HCT116 (cell line): ENCODE data around the gene TEN1.

ENCODE experiments used
- CBX3 ChIP-seq: IDR thresholded peaks from 2 replicates; pipeline ENCODE4 v1.6.1; 2012; ENCODE audit warnings: low read depth
- CEBPB ChIP-seq: IDR thresholded peaks from 2 replicates; pipeline ENCODE4 v1.6.1; 2012; ENCODE audit warnings: low read depth
- EZH2 ChIP-seq: fragments of 200-600 bp; sonication (generic); IDR thresholded peaks from 2 replicates; pipeline ENCODE4 v1.6.1; 2017; ENCODE audit warnings: antibody characterized with exemption, mixed run types
- EZH2phosphoT487 ChIP-seq: fragments of 200-600 bp; IDR thresholded peaks from 2 replicates; pipeline ENCODE4 v1.6.1; 2018; ENCODE audit warnings: antibody characterized with exemption, borderline replicate concordance
- FOSL1 ChIP-seq: IDR thresholded peaks from 2 replicates; pipeline ENCODE4 v1.6.1; 2012; ENCODE audit warnings: low read depth
- JUND ChIP-seq: IDR thresholded peaks from 2 replicates; pipeline ENCODE4 v1.6.1; 2012
- POLR2A ChIP-seq: IDR thresholded peaks from 2 replicates; pipeline ENCODE4 v1.7.0; 2011; ENCODE audit warnings: borderline replicate concordance; ENCODE audit not compliant: insufficient read depth, insufficient read length; ENCODE audit errors: extremely low read depth
- POLR2AphosphoS5 ChIP-seq: IDR thresholded peaks from 2 replicates; pipeline ENCODE4 v1.6.1; 2011; ENCODE audit warnings: mild to moderate bottlenecking, low read depth, low read length, moderate library complexity
- RAD21 ChIP-seq: IDR thresholded peaks from 2 replicates; pipeline ENCODE4 v1.6.1; 2012; ENCODE audit warnings: low read depth, mild to moderate bottlenecking
- ZFX ChIP-seq: fragments of 450-650 bp; IDR thresholded peaks from 2 replicates; pipeline ENCODE4 v1.6.1; 2017
- ZNF274 ChIP-seq: fragments of 200-500 bp; sonication (Bioruptor generic); IDR thresholded peaks from 2 replicates; pipeline ENCODE4 v1.6.1; 2014; ENCODE audit warnings: mild to moderate bottlenecking, low read depth, low read length, inconsistent platforms
- TF ChIP-seq, protein P1 (sequence below), 3 experiments: fragments of 200-600 bp in 1 of 3; sonication (generic) in 1 of 3; IDR thresholded peaks in 2 of 3; conservative IDR thresholded peaks in 1 of 3; 2 replicates each; pipeline ENCODE4 v1.5.1; 2012 to 2017; ENCODE audit warnings: low read depth in 2 of 3, low read length in 2 of 3, antibody characterized with exemption in 1 of 3, borderline replicate concordance in 1 of 3, control low read depth in 1 of 3, mild to moderate bottlenecking in 1 of 3, mixed read lengths in 1 of 3, mixed run types in 1 of 3, moderate library complexity in 1 of 3; ENCODE audit not compliant: insufficient read depth in 1 of 3
- TF ChIP-seq, protein P2 (sequence below): IDR thresholded peaks from 2 replicates; pipeline ENCODE4 v1.6.1; 2012; ENCODE audit warnings: low read depth
- TF ChIP-seq, protein P3 (sequence below): IDR thresholded peaks from 2 replicates; pipeline ENCODE4 v1.6.1; 2012

DNA sequence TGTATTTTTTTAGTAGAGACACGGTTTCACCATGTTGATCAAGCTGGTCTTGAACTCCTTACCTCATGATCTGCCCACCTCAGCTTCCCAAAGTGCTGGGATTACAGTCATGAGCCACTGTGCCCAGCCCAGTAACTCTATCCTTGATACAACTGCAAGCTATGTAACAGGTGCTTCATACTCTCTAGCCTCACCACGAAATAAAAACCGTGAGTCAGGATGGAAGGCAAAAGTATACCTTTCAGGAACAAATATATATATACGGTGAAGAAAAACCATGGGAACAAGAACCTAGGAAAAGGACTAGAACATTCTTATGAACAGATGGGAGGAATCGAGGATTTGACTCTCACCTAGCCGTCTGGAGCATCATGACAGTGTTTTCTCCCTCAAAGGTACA is 28.6 kb upstream of the TEN1 start:
- TF ChIP-seq POLR2A (no peak), RAD21 (no peak), POLR2AphosphoS5 (no peak), JUND (no peak), EZH2 (no peak), FOSL1 (no peak), ZFX (no peak), CBX3 (no peak), CEBPB (no peak), ZNF274 (no peak), EZH2phosphoT487 (no peak)
- TF ChIP-seq, protein P1, sequence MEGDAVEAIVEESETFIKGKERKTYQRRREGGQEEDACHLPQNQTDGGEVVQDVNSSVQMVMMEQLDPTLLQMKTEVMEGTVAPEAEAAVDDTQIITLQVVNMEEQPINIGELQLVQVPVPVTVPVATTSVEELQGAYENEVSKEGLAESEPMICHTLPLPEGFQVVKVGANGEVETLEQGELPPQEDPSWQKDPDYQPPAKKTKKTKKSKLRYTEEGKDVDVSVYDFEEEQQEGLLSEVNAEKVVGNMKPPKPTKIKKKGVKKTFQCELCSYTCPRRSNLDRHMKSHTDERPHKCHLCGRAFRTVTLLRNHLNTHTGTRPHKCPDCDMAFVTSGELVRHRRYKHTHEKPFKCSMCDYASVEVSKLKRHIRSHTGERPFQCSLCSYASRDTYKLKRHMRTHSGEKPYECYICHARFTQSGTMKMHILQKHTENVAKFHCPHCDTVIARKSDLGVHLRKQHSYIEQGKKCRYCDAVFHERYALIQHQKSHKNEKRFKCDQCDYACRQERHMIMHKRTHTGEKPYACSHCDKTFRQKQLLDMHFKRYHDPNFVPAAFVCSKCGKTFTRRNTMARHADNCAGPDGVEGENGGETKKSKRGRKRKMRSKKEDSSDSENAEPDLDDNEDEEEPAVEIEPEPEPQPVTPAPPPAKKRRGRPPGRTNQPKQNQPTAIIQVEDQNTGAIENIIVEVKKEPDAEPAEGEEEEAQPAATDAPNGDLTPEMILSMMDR (IDR thresholded peaks at IDR 0.05 in 2 of 3, conservative IDR thresholded peaks at IDR 0.05 in 1 of 3; ENCODE audit: borderline replicate concordance in 1 of 3, insufficient read depth in 1 of 3, low read depth in 2 of 3, low read length in 2 of 3) = no peak
- TF ChIP-seq, protein P2, sequence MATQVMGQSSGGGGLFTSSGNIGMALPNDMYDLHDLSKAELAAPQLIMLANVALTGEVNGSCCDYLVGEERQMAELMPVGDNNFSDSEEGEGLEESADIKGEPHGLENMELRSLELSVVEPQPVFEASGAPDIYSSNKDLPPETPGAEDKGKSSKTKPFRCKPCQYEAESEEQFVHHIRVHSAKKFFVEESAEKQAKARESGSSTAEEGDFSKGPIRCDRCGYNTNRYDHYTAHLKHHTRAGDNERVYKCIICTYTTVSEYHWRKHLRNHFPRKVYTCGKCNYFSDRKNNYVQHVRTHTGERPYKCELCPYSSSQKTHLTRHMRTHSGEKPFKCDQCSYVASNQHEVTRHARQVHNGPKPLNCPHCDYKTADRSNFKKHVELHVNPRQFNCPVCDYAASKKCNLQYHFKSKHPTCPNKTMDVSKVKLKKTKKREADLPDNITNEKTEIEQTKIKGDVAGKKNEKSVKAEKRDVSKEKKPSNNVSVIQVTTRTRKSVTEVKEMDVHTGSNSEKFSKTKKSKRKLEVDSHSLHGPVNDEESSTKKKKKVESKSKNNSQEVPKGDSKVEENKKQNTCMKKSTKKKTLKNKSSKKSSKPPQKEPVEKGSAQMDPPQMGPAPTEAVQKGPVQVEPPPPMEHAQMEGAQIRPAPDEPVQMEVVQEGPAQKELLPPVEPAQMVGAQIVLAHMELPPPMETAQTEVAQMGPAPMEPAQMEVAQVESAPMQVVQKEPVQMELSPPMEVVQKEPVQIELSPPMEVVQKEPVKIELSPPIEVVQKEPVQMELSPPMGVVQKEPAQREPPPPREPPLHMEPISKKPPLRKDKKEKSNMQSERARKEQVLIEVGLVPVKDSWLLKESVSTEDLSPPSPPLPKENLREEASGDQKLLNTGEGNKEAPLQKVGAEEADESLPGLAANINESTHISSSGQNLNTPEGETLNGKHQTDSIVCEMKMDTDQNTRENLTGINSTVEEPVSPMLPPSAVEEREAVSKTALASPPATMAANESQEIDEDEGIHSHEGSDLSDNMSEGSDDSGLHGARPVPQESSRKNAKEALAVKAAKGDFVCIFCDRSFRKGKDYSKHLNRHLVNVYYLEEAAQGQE = no peak
- TF ChIP-seq, protein P3, sequence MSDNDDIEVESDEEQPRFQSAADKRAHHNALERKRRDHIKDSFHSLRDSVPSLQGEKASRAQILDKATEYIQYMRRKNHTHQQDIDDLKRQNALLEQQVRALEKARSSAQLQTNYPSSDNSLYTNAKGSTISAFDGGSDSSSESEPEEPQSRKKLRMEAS = no peak
